Measurements from ENCODE around the gene PSAT1. TPM values are rescaled to one million over a fixed set of nuclear protein-coding genes. Genes with fewer than 3 reads are reported as not detected.

The PSAT1 gene
- total RNA-seq, 1 experiment from 2014 or later, result 315 TPM

DNA sequence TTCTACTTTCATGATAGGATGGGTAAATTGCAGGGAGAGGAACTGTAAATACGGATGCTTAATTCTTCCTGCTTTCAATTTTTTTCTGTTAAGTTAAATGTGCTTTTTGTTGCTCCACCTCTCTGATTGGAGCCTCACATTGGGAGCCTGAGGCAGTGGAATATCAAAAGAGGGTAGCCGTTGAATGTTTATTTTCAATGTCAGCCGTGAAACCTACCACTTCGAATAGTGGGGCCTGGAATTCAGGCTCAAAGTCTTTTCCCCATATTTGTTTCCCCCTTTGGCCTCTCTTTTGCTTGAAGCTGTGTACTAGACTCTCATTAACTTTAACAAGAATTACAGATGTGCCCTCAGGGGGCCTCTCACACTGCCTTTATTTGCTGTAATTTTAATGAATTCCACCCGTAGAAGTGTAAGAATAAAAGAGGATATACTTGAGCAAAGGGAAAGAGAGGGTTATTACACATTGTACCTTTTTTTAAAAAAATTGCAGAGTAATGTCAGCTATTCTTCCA, 29.0 kb downstream of the PSAT1 start:
- ChIA-PET POLR2A (ENCODE audit: unreplicated experiment) (no interaction called here), CTCF (no interaction called here)
- no peaks in the 10 kb centered on the region for H3K4me1 ChIP-seq (replicated peaks; ENCODE audit: insufficient read depth)
- H3F3A ChIP-seq (ENCODE audit: insufficient read depth, low read depth), result peaks cover 8% of the 10 kb centered on the region; the same call in 1 of the 2 replicates
- H3K79me2 ChIP-seq (ENCODE audit: low read depth), result no peaks in the 10 kb centered on the region
- H3K36me3 ChIP-seq (ENCODE audit: low read depth), result peaks cover 62% of the 10 kb centered on the region
- H4K20me1 ChIP-seq (ENCODE audit: insufficient read depth), result peaks cover 73% of the 10 kb centered on the region
- no TSS peak for BruUV-seq (replicated peaks)
- H3K27ac ChIP-seq, result no peak overlapping the region
- TF ChIP-seq CTCF (conservative IDR thresholded peaks at IDR 0.05), result no peak
- TF ChIP-seq EZH2 (IDR thresholded peaks at IDR 0.05; ENCODE audit: low read depth), result no peak
- H3K9me2 ChIP-seq (ENCODE audit: insufficient read depth), result no peaks in the 10 kb centered on the region
- no peaks in the 10 kb centered on the region for H3K9me3 ChIP-seq (ENCODE audit: insufficient read depth, low read depth)
- H3K4me2 ChIP-seq, result no peak overlapping the region
- H3K27me3 ChIP-seq (ENCODE audit: insufficient read depth, low read depth), result no peaks in the 10 kb centered on the region
- no peak for DNase-seq
- intact Hi-C loops (cut with micrococcal nuclease; ENCODE audit: unreplicated experiment), result loop anchor here (10.0 kb wide), 1 partner anchor 61 kb away; no protein-coding TSS in a partner anchor
- no peak overlapping the region for H3K4me3 ChIP-seq
- no peak overlapping the region for H2AFZ ChIP-seq

DNA sequence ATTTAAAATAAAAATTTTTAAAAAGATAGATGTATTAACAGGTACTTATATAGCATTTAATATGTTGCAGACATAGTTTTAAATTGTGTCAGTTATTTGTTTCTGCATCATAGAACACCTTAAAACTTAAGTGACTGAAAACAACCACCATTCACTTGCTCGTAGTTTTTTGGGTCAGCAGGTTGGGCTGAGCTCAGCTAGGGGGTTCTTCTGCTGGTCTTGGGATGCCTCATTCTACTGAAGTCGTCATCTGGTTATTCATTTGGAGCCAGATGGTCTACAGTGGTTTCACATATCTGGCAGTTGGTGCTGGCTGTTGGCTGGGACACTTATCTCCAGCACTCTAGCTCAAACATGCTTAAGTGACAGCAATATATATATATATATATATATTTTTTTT, 29.6 kb downstream of the PSAT1 start:
- no peak for DNase-seq
- TF ChIP-seq CTCF (conservative IDR thresholded peaks at IDR 0.05) (no peak), EZH2 (IDR thresholded peaks at IDR 0.05; ENCODE audit: low read depth) (no peak)
- no peaks in the 10 kb centered on the region for H3K9me3 ChIP-seq (ENCODE audit: insufficient read depth, low read depth)
- H3K79me2 ChIP-seq (ENCODE audit: low read depth), result no peaks in the 10 kb centered on the region
- intact Hi-C loops (cut with micrococcal nuclease; ENCODE audit: unreplicated experiment), result loop anchor here (10.0 kb wide), 1 partner anchor 62 kb away; no protein-coding TSS in a partner anchor
- no peak overlapping the region for H3K4me2 ChIP-seq
- peaks cover 67% of the 10 kb centered on the region for H4K20me1 ChIP-seq (ENCODE audit: insufficient read depth)
- H3K4me3 ChIP-seq, result no peak overlapping the region
- CTCF ChIA-PET, result no interaction called here
- H3K4me1 ChIP-seq (replicated peaks; ENCODE audit: insufficient read depth), result no peaks in the 10 kb centered on the region
- H3K36me3 ChIP-seq (ENCODE audit: low read depth), result peaks cover 56% of the 10 kb centered on the region
- no peak overlapping the region for H2AFZ ChIP-seq
- peaks cover 9% of the 10 kb centered on the region; the same call in 1 of the 2 replicates for H3F3A ChIP-seq (ENCODE audit: insufficient read depth, low read depth)
- no TSS peak for BruUV-seq (replicated peaks)
- POLR2A ChIA-PET (ENCODE audit: unreplicated experiment), result no interaction called here
- H3K9me2 ChIP-seq (ENCODE audit: insufficient read depth), result no peaks in the 10 kb centered on the region
- H3K27me3 ChIP-seq (ENCODE audit: insufficient read depth, low read depth), result no peaks in the 10 kb centered on the region
- H3K27ac ChIP-seq, result no peak overlapping the region

- no peaks in the 10 kb centered on the region for H3K79me2 ChIP-seq (ENCODE audit: low read depth)
- no peak overlapping the region for H3K4me2 ChIP-seq
- H2AFZ ChIP-seq, result no peak overlapping the region
- CTCF ChIA-PET, result no interaction called here
- no TSS peak for BruUV-seq (replicated peaks)
- peaks cover 18% of the 10 kb centered on the region for H4K20me1 ChIP-seq (ENCODE audit: insufficient read depth)
- intact Hi-C loops (cut with micrococcal nuclease; ENCODE audit: unreplicated experiment), result no loop called here
- DNase-seq, result no peak
- H3K36me3 ChIP-seq (ENCODE audit: low read depth), result peaks cover 25% of the 10 kb centered on the region
- TF ChIP-seq CTCF (conservative IDR thresholded peaks at IDR 0.05), result no peak
- no peak for TF ChIP-seq EZH2 (IDR thresholded peaks at IDR 0.05; ENCODE audit: low read depth)
- H3K27ac ChIP-seq, result no peak overlapping the region
- H3K4me3 ChIP-seq, result no peak overlapping the region
- H3K4me1 ChIP-seq (replicated peaks; ENCODE audit: insufficient read depth), result no peaks in the 10 kb centered on the region
- POLR2A ChIA-PET (ENCODE audit: unreplicated experiment), result no interaction called here
- no peaks in the 10 kb centered on the region for H3K9me2 ChIP-seq (ENCODE audit: insufficient read depth)
- peaks cover 15% of the 10 kb centered on the region for H3F3A ChIP-seq (ENCODE audit: insufficient read depth, low read depth)
- H3K27me3 ChIP-seq (ENCODE audit: insufficient read depth, low read depth), result no peaks in the 10 kb centered on the region
- peaks cover 6% of the 10 kb centered on the region; the same call in 1 of the 2 replicates for H3K9me3 ChIP-seq (ENCODE audit: insufficient read depth, low read depth)
Observed at GRCh38 chr9:78332381-78332780, 35.5 kb downstream of the PSAT1 start.

Measured in PC-9 (cell line).